HG02884 (cell line): ENCODE measurements around the gene HOMER2.
"Not testable (repeated sequence)": the region's sequence is repeated elsewhere in the genome, so short reads cannot be mapped to it uniquely, and the experiment has no call there.

Experiments
- ATAC-seq: cut with Tn5 transposase; IDR thresholded peaks from one replicate; pipeline ENCODE4 v1.9.1; 2021; ENCODE audit warnings: mild to moderate bottlenecking, moderate library complexity; ENCODE audit not compliant: unreplicated experiment

The HOMER2 gene

DNA sequence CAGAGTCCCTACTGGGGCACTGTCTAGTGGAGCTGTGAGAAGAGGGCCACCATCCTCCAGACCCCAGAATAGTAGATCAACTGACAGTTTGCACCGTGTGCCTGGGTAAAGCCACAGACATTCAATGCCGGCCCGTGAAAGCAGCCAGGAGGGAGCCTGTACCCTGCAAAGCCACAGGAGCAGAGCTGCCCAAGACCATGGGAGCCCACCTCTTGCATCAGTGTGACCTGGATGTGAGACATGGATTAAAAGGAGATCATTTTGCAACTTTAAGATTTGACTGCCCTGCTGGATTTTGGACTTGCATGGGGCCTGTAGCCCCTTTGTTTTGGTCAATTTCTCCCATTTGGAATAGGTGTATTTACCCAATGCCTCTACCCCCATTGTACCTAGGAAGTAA, 86.5 kb downstream of the HOMER2 start:
- ATAC-seq = not testable (repeated sequence)

DNA sequence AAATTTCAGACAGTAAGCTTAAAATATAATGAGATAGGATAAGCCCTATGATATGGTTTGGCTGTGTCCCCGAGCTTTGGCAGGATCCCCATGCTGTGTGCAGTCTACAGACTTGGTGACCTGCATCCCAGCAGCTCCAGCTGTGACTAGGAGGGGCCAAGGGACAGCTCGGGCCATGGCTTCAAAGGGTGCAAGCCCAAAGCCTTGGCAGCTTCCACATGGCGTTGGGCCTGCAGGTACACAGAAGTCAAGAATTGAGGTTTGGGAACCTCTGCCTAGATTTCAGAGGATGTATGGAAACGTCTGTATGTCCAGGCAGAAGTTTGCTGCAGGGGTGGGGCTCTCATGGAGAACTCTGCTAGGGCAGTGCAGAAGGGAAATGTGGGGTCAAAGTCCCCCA, 86.9 kb downstream of the HOMER2 start:
- ATAC-seq = not testable (repeated sequence)

DNA sequence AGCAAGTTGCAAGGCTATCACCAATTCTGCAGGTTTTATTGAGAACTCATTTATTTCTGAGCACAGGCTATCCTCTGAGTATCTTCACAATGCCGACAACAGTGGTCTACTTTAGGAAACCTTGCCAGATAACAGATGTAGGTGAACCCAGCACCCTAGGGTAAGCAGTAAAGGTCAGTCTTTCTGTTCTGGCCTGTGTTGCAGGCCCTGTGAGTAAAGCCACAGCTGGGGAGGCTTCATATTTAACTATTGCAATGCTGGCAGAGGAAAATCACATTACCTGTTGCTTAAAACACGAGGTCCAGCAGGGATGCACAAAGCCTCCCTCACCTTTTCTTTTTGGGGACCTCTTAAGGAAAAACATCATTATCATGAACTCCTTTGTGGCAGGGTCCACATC, 87.6 kb downstream of the HOMER2 start:
- ATAC-seq = no peak

DNA sequence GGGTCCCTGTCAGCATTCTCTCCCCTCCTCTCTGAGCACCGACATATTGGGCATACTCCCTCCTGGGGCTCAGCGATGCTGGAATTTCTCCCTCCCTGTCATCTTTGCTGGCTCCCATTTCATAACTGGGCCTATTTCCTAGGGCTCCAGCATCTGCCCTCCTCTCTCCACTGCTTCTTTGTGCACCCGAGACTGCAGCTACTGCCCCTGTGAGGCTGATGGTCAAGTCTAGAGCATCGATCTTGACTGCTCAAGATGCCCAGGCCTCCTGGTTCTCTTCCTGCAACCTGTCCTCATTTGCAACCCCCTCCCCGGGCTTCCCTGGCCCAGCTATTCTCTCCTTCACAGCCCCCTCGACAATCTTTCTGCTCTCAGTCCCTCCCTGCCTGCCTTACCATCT, 89.6 kb downstream of the HOMER2 start:
- ATAC-seq = no peak

DNA sequence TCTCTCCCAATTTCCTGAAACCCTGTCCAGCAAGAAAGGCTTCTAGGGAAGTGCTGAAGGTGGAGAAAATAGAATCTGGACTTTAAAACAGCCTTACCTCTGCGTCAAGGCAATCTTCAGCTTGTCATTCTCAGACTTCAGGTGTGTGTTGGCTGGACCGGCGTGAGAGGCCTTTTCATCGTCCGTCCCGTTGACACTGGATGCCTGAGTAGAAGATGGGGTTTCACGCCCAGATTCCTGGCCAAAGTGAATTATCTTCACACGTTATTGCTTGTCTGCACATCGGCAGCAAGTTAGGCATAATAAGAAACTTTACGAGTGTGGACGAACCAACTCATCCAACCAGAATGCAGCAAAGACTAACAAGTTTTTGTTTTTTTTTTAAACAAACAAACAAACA, 93.6 kb downstream of the HOMER2 start:
- ATAC-seq = no peak

DNA sequence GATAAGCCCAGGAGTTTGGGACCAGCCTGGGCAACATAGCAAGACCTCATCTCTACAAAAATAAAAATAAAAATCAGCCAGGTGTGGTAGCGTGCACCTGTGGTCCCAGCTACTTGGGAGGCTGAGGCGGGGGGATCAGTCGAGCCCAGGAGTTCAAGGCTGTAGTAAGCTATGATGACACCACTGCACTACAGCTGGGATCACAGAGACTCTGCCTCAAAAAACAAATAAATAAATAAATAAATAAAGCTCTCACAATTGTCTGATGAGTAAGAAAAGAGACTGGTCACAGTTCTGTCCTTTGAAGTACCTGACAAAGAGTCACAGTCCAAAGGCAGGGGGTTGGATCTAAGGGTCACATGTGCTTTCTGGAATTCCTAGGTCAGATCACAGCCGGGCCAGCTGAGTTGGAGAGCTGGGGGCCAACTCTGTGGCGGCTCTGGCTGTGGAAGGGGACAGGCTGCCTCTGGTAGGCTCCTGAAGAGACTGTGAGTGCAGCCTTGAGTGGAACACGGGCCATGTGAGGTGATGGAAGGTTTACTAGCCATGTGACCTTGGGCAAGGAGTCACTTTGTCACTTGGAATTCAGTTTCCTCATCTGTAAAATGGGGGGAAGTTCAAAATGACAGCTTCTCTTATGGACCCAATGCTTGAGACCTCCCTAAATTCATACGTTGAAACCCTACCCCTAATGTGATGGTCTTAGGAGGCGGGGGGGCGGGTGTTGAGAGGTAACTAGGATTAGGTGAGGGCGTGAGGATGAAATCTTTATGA, 95.9 kb downstream of the HOMER2 start:
- no peak for ATAC-seq

DNA sequence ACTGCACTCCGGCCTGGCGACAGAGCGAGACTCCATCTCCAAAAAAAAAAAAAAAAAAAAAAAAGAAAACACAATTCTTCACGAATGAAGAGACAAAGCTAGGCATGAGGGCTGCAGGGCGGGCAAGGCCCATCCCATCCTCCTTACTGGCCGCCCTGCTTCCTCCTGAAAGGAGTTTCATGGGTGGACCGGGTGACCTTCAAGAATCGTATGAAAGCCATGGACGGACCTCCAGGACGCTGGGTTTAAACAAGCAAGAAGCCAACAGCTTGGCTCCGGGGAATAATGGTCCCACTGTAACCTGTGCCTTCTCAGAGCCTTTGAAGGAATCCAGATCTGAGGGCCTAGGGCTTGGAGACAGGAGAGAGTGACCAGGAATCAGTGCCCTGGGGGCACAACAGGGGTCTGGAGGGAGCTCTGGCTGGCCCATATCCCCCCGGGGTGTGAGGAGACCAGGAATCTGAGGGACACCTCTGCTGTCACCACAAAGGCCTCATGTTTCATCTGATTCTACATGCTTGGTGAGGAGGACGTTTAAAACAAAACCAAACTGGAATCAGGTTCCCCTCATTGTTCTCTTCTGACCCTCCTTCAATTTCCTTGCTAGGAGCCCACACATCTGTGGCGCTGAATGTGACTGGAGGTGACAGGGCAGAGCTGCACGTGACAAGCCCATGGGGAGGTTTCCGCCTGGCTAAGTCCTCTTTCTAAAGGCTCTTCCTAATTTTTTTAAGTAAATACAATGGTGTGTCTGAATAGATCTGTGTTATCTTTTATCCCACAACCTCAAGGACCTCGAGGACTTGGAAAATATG, 97.0 kb downstream of the HOMER2 start:
- no peak for ATAC-seq

DNA sequence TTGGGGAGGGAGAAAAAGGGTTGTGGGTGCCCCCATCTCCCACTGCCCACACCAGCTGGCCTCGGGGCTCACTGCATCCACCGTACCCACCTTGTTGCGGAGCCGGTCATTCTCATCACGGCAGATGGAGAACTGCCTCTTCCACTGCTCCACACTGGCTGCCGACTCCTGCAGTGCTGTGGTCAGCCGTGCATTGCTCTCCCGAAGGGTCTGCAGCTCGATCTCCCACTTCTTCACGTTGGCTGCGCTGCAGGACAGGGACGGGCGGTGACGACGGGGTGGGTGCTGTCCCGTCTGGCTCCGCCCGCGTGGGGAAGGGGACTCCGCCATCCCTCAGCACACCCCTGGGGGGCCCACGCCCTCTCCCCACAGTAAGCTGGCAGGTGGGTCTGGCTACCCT, 98.0 kb downstream of the HOMER2 start:
- no peak for ATAC-seq

DNA sequence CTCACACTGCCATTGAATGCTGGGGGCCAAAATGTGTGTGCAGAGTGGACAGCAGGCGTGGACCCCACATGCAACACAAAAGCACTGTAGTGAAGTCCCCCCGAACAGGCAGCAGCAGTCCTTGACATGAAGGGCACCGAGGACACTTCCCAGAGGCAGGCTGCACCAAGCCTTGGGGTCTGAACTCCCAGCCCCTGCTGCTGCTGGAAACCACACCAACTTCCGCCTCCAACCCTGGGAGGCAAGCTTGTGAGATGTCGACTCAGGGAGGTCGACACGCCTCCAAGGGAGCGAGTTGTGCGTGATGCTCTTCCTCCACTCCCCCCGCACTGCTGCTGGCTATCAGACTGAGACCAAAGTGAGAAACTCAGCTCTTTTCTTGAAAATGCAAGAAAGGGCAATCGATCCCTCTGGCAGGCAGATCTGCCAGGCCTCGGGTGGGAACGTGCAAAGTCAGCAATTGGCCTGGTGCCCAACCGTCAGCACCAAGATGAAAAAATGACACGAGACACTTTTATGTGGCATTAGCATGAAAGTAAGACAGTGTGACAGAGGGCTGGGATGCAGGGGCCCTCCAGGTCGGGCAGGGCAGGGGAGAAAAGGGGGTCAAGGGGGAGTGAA, 99.5 kb downstream of the HOMER2 start:
- no peak for ATAC-seq

DNA sequence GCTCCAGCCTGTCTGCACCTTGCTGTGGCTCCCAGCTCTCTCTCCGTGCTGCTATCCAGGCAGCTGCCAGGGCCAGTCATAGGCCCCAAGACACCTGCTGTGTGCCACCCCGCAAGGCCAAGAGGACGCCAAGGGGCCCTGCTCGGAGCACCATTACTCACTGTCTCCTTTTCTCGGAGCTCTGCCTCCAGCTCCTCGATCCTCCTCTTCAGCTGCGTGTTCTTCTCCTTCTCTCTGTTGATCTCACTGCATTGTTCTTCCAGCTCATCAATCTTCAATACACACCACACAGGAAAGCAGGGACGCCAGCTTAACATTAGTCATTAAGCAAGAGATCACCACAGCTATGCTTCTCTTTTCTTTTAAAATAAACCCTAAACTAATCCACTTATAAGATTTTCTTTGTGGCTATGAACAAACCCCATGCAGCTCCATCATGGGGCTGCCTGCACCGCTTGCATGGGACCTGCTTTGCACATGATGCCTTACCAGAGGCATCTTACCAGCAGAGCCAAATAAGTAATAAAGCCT, 100.5 kb downstream of the HOMER2 start:
- no peak for ATAC-seq

DNA sequence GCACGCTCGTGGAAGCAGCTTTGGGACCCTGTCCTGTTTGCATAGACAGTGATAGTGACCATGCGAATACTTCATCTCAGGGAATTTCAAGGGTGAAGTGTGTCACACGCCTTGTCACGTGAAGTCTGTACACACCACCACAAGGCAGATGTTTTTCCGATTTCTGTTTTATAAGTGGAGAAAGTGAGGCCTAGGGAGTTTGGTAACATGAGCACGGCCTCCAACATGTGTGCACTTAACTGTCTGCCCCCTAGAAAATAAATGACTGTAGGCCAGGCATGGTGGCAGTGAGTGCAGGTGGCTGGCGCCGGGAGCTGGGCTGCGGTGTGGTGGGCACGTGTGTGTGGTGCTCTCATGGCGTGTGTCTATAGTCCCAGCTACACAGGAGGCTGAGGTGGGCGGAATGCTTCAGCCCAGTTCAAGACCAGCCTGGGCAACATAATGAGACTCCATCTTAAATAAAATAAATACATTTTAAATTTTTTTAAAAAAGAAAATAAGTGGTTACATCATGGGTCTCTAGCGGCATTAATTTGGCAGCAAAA, 101.1 kb downstream of the HOMER2 start:
- no peak for ATAC-seq

DNA sequence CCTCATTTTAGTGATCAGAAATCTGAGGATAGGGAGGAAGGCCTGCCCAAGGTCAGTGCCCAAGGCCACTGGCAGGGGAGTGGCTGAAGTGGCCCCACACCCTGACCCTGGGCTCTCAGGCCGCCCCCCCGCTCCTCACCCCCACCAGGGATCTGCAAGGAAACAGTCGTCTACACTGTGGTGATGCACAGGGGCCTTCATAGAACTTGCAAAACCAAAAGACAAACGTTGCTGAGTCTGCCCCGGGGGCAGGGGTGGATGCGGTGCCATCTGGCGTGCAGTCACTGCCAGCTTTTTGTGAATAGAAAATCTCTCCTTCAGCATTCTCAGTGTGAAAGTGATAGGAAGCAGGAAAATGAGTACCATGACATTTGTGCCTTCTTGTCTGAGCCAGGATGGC, 101.8 kb downstream of the HOMER2 start:
- ATAC-seq = no peak

DNA sequence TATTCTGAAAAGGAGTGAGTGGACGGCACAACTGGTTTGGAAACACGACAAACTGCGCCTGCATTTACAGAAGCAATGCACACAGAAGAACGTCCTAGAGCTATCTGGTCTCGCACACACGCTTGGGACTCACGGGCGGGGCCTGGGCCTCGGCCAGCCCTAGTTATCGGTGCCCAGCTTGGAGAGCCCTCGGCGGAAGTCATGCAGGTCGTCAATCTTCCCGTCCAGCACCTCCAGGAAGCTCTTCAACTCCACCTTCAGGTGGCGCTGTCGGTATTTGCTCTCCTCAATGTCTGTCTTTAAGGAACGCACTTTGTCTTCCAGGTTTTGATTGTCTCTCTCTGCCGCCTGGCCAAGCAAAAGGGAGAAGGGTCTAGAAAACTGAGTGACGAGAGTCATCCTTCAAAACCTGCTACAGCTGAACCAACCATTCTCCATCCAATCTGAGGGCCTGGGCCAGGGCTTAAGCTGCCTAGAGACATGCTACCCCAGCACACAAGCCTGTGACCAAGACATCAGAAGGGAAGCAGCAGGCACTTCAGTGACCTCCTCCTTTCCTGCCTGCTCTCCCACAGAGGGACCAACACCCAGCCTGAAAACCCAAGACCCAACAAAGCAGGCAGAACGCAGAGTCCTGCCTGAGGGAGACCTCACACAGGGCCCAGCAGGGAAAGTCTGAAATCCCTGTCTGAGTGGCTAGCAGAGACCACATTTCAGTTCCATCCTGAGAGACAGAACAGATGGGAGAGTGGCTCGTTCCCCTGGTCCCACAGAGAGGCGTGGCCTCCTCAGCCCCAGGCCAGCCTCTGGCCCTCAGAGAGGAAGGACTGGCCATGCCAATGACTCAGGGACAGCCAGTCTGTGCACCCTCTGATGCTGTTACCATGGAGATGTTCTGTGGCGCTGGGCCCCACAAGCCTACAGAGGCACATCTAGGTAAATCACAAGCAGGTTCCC, 102.7 kb downstream of the HOMER2 start:
- ATAC-seq = no peak

DNA sequence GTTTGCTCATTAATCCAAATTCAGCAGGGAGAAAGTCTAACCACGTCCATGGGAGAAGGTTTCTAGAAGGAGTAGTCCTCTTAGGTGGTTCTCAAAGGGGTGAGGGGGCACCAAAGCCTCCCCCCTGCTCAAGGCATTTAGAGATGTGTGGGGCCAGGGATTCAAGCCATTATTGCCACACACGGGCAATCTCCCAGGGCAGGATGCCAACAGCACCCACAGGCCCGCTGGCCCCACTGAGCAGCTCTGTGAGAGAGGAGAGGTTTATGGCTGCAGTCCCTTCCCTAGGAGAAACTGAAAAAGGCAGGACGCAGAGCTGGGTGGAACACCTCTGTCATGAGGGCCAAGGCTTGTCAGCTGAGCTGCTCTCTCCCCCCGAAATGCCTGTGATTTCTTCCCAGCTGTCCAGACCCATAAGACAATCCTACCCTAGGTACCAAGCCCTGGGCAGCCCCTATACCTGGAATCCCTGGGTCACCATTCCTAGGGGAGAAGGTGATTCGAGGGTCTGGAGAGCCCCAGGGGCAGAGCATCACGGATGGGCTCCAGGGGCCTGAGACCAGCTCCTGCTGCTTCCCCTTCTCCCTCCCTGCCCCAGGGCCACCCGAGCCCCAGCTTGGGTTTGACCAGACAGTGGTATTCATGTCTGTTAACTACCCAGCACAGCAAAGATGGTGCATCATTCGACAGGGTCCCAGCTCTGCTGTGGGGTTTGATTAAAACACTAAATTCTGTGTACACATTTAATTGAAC, 104.1 kb downstream of the HOMER2 start:
- no peak for ATAC-seq

DNA sequence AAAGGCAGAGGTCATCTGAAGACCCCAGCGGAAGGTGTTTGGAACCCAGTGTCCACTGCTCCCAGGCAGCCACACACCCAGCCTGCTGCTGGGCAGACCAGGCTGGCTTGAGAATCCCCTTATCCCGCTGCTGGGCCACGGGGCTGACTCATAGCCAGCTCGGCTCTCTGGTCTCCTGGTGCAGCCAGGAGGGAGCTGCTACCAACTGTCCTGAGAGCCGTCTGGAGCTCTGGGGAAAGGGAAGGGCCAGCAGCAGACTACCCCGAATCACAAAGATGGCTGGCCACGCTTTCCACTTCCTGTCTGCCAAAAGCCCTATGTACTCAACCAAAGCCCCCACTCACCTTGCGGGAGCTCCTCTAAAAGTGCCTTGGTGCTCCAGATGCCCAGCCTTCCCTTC, 104.8 kb downstream of the HOMER2 start:
- ATAC-seq = no peak

DNA sequence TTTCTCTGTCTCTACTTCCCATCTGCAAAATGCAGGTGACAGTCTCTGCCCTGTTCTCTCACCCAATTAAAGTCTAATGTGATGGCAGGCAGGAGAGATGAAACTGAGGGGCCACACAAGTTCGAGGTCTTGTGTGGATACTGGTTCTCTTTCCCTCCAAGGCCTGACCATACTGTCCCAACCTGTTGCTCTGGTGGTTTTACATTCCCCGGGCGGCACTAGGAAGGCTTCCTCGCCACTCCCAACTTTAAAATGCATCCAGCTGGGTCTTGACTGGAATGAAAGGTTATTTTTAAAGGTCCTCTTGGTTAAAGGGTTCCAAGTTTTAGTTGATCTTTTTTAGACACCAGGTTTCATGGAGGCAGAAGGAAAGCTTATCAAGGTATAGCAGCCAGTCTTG, 105.9 kb downstream of the HOMER2 start:
- no peak for ATAC-seq

DNA sequence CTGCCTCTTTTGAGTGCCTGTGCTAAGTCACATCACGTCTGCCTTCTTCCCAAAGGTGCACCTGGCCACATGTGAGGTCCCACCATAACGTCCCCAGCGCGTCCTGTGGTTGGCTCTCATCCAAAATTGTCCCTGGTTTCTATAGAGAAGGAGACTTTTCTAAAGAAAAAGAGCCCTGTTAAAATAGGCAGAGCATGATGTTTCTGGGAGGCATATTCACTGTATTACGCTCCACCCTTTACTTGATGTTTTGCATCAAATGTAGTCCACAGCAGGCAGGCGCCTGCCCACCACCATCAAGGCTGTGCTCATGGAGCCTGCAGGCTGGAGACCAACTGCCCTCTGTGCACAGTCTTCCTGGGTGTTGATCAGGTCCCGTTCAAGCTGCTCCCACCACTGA, 106.8 kb downstream of the HOMER2 start:
- ATAC-seq = no peak

DNA sequence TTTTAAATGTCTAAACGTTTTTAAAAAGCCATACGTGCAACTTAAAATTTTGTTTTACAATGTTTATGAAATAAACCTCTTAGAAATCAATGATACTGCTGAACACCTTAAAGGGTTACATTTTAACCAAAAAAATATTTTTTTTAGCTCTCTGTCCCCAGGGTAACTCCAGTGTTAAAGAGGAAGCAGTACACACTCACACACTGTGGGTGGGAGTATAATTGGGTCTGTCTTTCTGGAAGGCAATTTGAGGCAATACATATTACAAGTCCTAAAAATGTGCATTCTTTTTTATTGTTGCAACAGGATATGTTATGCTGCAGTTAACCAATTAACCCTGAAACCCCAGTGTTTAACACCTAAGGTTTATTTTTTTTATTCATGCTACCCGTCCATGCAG, 109.0 kb downstream of the HOMER2 start:
- ATAC-seq = no peak

DNA sequence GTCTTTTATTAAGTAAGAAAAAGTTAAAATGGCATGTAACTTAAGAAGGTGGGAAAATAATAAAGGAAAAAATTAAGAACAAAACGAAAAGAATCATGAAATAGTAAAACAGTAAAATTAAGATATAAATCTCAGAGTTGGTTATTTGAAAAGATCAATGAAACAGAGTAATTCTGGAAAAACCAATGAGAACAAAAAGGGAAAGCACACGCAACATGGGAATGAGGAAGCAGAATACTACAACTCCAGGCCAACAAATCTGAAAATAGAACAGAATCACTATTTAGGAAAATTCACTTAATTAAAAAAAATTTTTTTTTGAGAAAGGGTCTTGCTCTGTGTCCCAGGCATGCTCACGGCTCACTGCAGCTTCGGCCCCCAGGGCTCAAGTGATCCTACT, 112.4 kb downstream of the HOMER2 start:
- no peak for ATAC-seq

DNA sequence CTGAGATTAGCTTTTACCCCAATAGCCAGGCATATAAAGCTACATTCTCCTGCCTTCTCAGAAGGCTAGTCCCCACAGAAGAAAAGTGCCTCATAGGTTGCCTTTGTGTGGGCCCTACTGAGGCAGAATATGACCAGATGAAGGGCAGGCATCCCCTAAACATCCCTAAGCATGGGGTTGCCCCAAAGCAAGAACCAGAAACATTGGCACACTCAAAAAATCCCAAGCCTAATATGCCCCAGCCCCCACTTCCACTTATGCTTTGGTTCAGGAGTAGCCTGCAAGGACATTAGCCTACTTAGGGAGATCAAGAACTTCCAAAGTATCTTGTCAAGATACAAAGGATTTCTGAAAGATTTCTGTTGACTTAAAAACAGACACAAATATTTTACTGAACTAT, 113.4 kb downstream of the HOMER2 start:
- ATAC-seq = no peak
